Measurements from ENCODE around the gene CCDC30. TPM values are rescaled to one million over a fixed set of nuclear protein-coding genes. Genes with fewer than 3 reads are reported as not detected.

The CCDC30 gene
- total and polyA plus RNA-seq, 10 of the 15 experiments (the other 5 are each of a cell fraction or from before 2014, with no cell fraction given): 0.46 to 1.8 (median 1.0) TPM

GRCh38 chr1:42660907-42661500 is 197.9 kb downstream of the CCDC30 start:
- H3K4me2 ChIP-seq (ENCODE audit: control insufficient read depth, insufficient read depth): no peak overlapping the region
- peaks cover 28% of the 10 kb centered on the region for H3K79me2 ChIP-seq (ENCODE audit: control insufficient read depth, insufficient read depth, low read length)
- intact Hi-C loops (cut with micrococcal nuclease; ENCODE audit: unreplicated experiment) (no loop called here), in situ Hi-C loops (cut with MboI) (no loop called here)
- POLR2A ChIA-PET: interaction anchor here (1.2 to 1.5 kb wide), 3 partner anchors 8 to 22 kb away, joined by 3 to 4 read pairs (median 4); partner anchors contain the start of gene YBX1
- peak overlapping the region; percentile 43 for H3K4me3 ChIP-seq
- WGBS (ENCODE audit: insufficient coverage, insufficient replicate concordance, low lambda C conversion rate, missing lambda C conversion rate): 99% methylated on average over 3 of the region's 3 CpGs
- H4K20me1 ChIP-seq (ENCODE audit: control insufficient read depth, insufficient read depth): no peaks in the 10 kb centered on the region
- SMC1A ChIA-PET (ENCODE audit: uncharacterized antibody, unreplicated experiment): interaction anchor here (0.6 to 2.3 kb wide), 3 partner anchors 10 to 289 kb away, joined by 3 to 7 read pairs (median 4); no protein-coding TSS in a partner anchor
- ATAC-seq (peak; percentile 23), DNase-seq (ENCODE audit: low read depth, low spot score) (no peak), FAIRE-seq (no peak)
- RAD21 ChIA-PET (ENCODE audit: unreplicated experiment): no interaction called here
- H3K27me3 ChIP-seq (replicated peaks in 1 of 2; ENCODE audit: control insufficient read depth in 2 of 2, insufficient read depth in 2 of 2, low read length in 1 of 2): no peaks in the 10 kb centered on the region
- H3K27ac ChIP-seq (ENCODE audit: control insufficient read depth, insufficient read depth): no peak overlapping the region
- H3K36me3 ChIP-seq (ENCODE audit: control insufficient read depth in 2 of 2, insufficient read depth in 2 of 2, low read length in 1 of 2): peaks cover 8 to 11% of the 10 kb centered on the region in 2 experiments; a peak in 3 of 4 replicates
- H3K9me3 ChIP-seq (replicated peaks; ENCODE audit: control insufficient read depth, insufficient read depth, low read length): no peaks in the 10 kb centered on the region
- 0 out of 2 replicates have a peak, but pooled peaks cover 2% of the 10 kb centered on the region for H3K4me1 ChIP-seq (ENCODE audit: control insufficient read depth, insufficient read depth, low read length)
- no peak overlapping the region for H2AFZ ChIP-seq (ENCODE audit: control insufficient read depth, low read depth, low read length)
- no TSS peak for BruUV-seq (replicated peaks)
- CTCF ChIA-PET: interaction anchor here (1.2 kb wide), 1 partner anchor 30 kb away, joined by 4 read pairs; no protein-coding TSS in a partner anchor
- no peak overlapping the region for H3K9ac ChIP-seq (ENCODE audit: control insufficient read depth, insufficient read depth, low read length)
- TF ChIP-seq RUNX3 (IDR thresholded peaks at IDR 0.05; ENCODE audit: low read length): peak; percentile 43; the same call in 1 of the 2 replicates
- TF ChIP-seq SRF (IDR thresholded peaks at IDR 0.05; ENCODE audit: low read depth in 2 of 2, low read length in 2 of 2): no peak
- peak; percentile 34; the same call in 1 of the 2 replicates for TF ChIP-seq ZNF384 (IDR thresholded peaks at IDR 0.05; ENCODE audit: borderline replicate concordance, low read depth, low read length)
- no peak for TF ChIP-seq ZZZ3 (IDR thresholded peaks at IDR 0.05; ENCODE audit: control insufficient read depth, insufficient read length, low read depth)
- peak; percentile 18; the same call in 1 of the 2 replicates for TF ChIP-seq ATF7 (IDR thresholded peaks at IDR 0.05; ENCODE audit: low read depth)
- TF ChIP-seq, protein P1, sequence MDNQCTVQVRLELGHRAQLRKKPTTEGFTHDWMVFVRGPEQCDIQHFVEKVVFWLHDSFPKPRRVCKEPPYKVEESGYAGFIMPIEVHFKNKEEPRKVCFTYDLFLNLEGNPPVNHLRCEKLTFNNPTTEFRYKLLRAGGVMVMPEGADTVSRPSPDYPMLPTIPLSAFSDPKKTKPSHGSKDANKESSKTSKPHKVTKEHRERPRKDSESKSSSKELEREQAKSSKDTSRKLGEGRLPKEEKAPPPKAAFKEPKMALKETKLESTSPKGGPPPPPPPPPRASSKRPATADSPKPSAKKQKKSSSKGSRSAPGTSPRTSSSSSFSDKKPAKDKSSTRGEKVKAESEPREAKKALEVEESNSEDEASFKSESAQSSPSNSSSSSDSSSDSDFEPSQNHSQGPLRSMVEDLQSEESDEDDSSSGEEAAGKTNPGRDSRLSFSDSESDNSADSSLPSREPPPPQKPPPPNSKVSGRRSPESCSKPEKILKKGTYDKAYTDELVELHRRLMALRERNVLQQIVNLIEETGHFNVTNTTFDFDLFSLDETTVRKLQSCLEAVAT (IDR thresholded peaks at IDR 0.05): peak; percentile 92
- TF ChIP-seq MTA2 (IDR thresholded peaks at IDR 0.05; ENCODE audit: low read depth): 0 out of 2 replicates have a peak, but pooled peaks have one; percentile 23

All from GM12878 (cell line).